Astrocyte (in vitro differentiated cells and primary cell): ENCODE measurements around the gene FAM227B. TPM values are rescaled to one million over a fixed set of nuclear protein-coding genes. Genes with fewer than 3 reads are reported as not detected.
A peak's percentile ranks its signal among the peaks of the same experiment; 100 is the strongest.

ENCODE experiments used
- DNase-seq: peaks from one replicate; pipeline ENCODE4 v3.0.0-alpha.2; 2010; ENCODE audit warnings: low read depth
- FAIRE-seq: peaks from 2 replicates; lab custom pipeline; 2011; peaks lifted over from hg19 to GRCh38; lab: Jason Lieb, UNC
- H2AFZ ChIP-seq: 2 replicates; pipeline ENCODE4 v1.6.0; 2012; ENCODE audit warnings: low read depth, low read length, inconsistent platforms
- H3K27ac ChIP-seq: 2 replicates; pipeline ENCODE4 v1.5.1; 2011; ENCODE audit warnings: low read depth, low read length, inconsistent platforms
- H3K27me3 ChIP-seq: 2 replicates; pipeline ENCODE4 v1.6.0; 2011; ENCODE audit warnings: low read length, inconsistent platforms; ENCODE audit not compliant: insufficient read depth
- H3K36me3 ChIP-seq: 2 replicates; pipeline ENCODE4 v1.5.1; 2011; ENCODE audit warnings: low read length, inconsistent platforms; ENCODE audit not compliant: insufficient read depth
- H3K4me1 ChIP-seq: 2 replicates; pipeline ENCODE4 v1.5.1; 2011; ENCODE audit warnings: low read length, inconsistent platforms; ENCODE audit not compliant: insufficient read depth
- H3K4me2 ChIP-seq: 2 replicates; pipeline ENCODE4 v1.6.0; 2012; ENCODE audit warnings: low read length, inconsistent platforms
- H3K4me3 ChIP-seq: 2 replicates; pipeline ENCODE4 v1.5.1; 2011; ENCODE audit warnings: low read depth, mild to moderate bottlenecking, low read length, inconsistent platforms; ENCODE audit not compliant: insufficient read depth
- H3K79me2 ChIP-seq: 2 replicates; pipeline ENCODE4 v1.6.0; 2012; ENCODE audit warnings: mild to moderate bottlenecking, low read length, inconsistent platforms; ENCODE audit not compliant: insufficient read depth
- H3K9ac ChIP-seq: 2 replicates; pipeline ENCODE4 v1.6.0; 2012; ENCODE audit warnings: mild to moderate bottlenecking, low read length, inconsistent platforms
- H3K9me3 ChIP-seq: 2 replicates; pipeline ENCODE4 v1.5.1; 2012; ENCODE audit warnings: low read depth, mild to moderate bottlenecking, low read length, inconsistent platforms; ENCODE audit not compliant: insufficient read depth
- H4K20me1 ChIP-seq: 2 replicates; pipeline ENCODE4 v1.6.0; 2012; ENCODE audit warnings: low read length, inconsistent platforms; ENCODE audit not compliant: insufficient read depth
- H3K27ac Mint-ChIP-seq: one replicate; pipeline ENCODE4 v1.8.0; 2021; ENCODE audit warnings: mild to moderate bottlenecking, mixed read lengths; ENCODE audit not compliant: unreplicated experiment
- H3K27me3 Mint-ChIP-seq: one replicate; pipeline ENCODE4 v1.8.0; 2021; ENCODE audit warnings: low read depth, mixed read lengths; ENCODE audit not compliant: unreplicated experiment
- H3K36me3 Mint-ChIP-seq: one replicate; pipeline ENCODE4 v1.8.0; 2021; ENCODE audit warnings: low read depth, mixed read lengths; ENCODE audit not compliant: unreplicated experiment
- H3K4me1 Mint-ChIP-seq: one replicate; pipeline ENCODE4 v1.8.0; 2021; ENCODE audit warnings: low read depth, mixed read lengths; ENCODE audit not compliant: unreplicated experiment
- H3K4me3 Mint-ChIP-seq: one replicate; pipeline ENCODE4 v1.8.0; 2021; ENCODE audit warnings: mild to moderate bottlenecking, moderate library complexity, mixed read lengths; ENCODE audit not compliant: unreplicated experiment
- H3K9me3 Mint-ChIP-seq: one replicate; pipeline ENCODE4 v1.8.0; 2021; ENCODE audit warnings: mild to moderate bottlenecking, mixed read lengths; ENCODE audit not compliant: unreplicated experiment
- EZH2 ChIP-seq: IDR thresholded peaks from 2 replicates; pipeline ENCODE4 v1.6.1; 2012; ENCODE audit warnings: mild to moderate bottlenecking, low read length, inconsistent platforms; ENCODE audit not compliant: insufficient read depth
- total RNA-seq: library from RNA; stranded (reverse); gene quantifications from 2 replicates; pipeline ENCODE4 v1.2.1, GENCODE V29; 2021
- TF ChIP-seq, protein P1 (sequence below): IDR thresholded peaks from 2 replicates; pipeline ENCODE4 v1.5.1; 2011; ENCODE audit warnings: low read depth, mild to moderate bottlenecking, inconsistent platforms, low read length, moderate library complexity; ENCODE audit not compliant: insufficient read depth

FAM227B gene
- total RNA-seq, 1 donor from 2014 or later = 5.7 TPM

DNA sequence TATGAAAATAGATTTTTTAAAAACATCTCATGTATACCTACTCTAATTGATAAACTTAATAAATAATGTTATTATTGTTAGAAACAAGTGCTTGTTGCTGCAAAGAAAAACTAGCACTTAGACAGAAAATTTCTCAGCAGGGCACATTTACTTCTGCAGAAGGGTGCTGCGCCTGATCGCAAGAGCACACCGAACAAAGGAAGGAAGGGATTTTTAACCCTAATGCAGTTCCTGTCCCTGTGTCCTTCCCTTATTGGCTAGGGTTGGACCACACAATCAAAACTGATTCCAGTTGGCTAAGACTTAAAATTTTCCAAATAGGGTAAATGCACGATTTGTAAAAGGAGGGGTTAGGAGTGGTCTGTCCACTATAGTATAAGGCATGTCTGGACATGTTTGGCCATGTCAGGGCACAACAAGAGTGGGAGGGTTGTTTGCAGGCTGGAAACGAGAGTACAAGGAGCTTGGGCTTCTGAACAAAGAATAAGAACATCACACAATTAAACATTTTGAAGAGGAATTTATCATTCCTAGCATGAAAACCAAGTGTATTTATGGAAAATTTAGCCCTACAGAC lies 4.9 kb upstream of the FAM227B start:
- H3K9ac ChIP-seq = no peak overlapping the region
- Mint-ChIP-seq H3K27me3 (no peaks in the 10 kb centered on the region), H3K36me3 (peaks cover 9% of the 10 kb centered on the region), H3K4me3 (no peak overlapping the region), H3K9me3 (peaks cover 5% of the 10 kb centered on the region), H3K27ac (peak overlapping the region; percentile 45), H3K4me1 (peaks cover 42% of the 10 kb centered on the region)
- peak overlapping the region; percentile 78 for H3K27ac ChIP-seq
- TF ChIP-seq, protein P1, sequence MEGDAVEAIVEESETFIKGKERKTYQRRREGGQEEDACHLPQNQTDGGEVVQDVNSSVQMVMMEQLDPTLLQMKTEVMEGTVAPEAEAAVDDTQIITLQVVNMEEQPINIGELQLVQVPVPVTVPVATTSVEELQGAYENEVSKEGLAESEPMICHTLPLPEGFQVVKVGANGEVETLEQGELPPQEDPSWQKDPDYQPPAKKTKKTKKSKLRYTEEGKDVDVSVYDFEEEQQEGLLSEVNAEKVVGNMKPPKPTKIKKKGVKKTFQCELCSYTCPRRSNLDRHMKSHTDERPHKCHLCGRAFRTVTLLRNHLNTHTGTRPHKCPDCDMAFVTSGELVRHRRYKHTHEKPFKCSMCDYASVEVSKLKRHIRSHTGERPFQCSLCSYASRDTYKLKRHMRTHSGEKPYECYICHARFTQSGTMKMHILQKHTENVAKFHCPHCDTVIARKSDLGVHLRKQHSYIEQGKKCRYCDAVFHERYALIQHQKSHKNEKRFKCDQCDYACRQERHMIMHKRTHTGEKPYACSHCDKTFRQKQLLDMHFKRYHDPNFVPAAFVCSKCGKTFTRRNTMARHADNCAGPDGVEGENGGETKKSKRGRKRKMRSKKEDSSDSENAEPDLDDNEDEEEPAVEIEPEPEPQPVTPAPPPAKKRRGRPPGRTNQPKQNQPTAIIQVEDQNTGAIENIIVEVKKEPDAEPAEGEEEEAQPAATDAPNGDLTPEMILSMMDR = no peak
- no peak for TF ChIP-seq EZH2
- peaks cover 60% of the 10 kb centered on the region for H3K79me2 ChIP-seq
- H2AFZ ChIP-seq = no peak overlapping the region
- H3K4me1 ChIP-seq = peaks cover 18% of the 10 kb centered on the region
- peaks cover 7% of the 10 kb centered on the region for H3K36me3 ChIP-seq
- no peaks in the 10 kb centered on the region for H4K20me1 ChIP-seq
- DNase-seq (no peak), FAIRE-seq (no peak)
- no peak overlapping the region for H3K4me3 ChIP-seq
- H3K27me3 ChIP-seq = no peaks in the 10 kb centered on the region
- peaks cover 4% of the 10 kb centered on the region for H3K9me3 ChIP-seq
- no peak overlapping the region for H3K4me2 ChIP-seq

DNA sequence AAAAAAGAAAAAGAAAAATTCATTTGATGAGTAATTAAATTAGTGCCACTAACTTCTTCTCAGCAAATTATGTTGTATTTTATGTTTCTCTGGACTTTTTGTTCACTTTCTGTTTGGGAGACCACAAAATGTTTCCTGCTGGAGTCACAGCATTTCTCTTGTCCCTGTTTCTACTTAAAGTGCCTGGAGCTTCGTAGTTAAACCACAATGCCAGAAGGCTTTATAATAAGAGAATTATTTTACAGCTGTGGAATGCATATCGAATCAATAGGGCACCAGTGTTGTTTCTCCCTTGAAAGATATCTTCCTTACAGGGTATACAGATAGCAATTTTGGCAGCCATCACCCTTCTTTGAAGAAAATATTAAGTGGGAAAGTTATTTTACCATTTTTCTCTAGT lies 3.4 kb upstream of the FAM227B start:
- H3K27ac Mint-ChIP-seq = peak overlapping the region; percentile 87
- H3K79me2 ChIP-seq = peaks cover 54% of the 10 kb centered on the region
- peaks cover 4% of the 10 kb centered on the region for H3K9me3 ChIP-seq
- no peak overlapping the region for H3K4me3 ChIP-seq
- peaks cover 9% of the 10 kb centered on the region for H3K36me3 Mint-ChIP-seq
- no peak for TF ChIP-seq EZH2
- TF ChIP-seq, protein P1 = no peak
- FAIRE-seq = no peak
- H2AFZ ChIP-seq = no peak overlapping the region
- H3K9ac ChIP-seq = peak overlapping the region; percentile 46
- H3K4me1 Mint-ChIP-seq = peaks cover 44% of the 10 kb centered on the region
- peak overlapping the region; percentile 83 for H3K4me2 ChIP-seq
- H3K27me3 Mint-ChIP-seq = no peaks in the 10 kb centered on the region
- peak overlapping the region; percentile 68 for H3K4me3 Mint-ChIP-seq
- H3K4me1 ChIP-seq = peaks cover 18% of the 10 kb centered on the region
- no peaks in the 10 kb centered on the region for H3K27me3 ChIP-seq
- peaks cover 5% of the 10 kb centered on the region for H3K9me3 Mint-ChIP-seq
- H3K27ac ChIP-seq = peak overlapping the region; percentile 67
- H3K36me3 ChIP-seq = peaks cover 7% of the 10 kb centered on the region
- DNase-seq = peak; percentile 94
- no peaks in the 10 kb centered on the region for H4K20me1 ChIP-seq

DNA sequence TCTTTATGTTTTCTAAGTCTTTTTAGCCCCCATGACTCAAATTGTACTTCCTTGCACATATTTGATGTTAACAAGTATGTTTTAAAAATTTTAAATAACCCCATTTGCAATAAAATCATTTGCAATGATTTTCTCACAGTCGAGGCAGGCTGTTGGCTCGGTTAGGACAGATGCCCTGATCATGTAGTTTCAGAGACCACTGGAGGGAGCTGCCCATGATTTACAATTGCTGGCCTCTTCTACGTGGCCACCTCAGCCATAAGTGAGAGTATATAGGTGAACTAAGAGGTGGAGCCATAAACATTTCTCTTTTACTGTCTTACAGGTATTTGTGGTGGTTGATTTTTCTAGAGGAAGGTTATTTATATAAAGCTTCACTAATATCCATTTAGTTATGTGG lies 1.9 kb upstream of the FAM227B start:
- Histone ChIP-seq H3K4me1 (peaks cover 12% of the 10 kb centered on the region), H3K27ac (no peak overlapping the region), H3K36me3 (peaks cover 7% of the 10 kb centered on the region), H2AFZ (no peak overlapping the region), H3K4me2 (peak overlapping the region; percentile 83), H3K79me2 (peaks cover 44% of the 10 kb centered on the region), H3K4me3 (no peak overlapping the region), H3K9ac (no peak overlapping the region), H3K9me3 (peaks cover 4% of the 10 kb centered on the region), H4K20me1 (no peaks in the 10 kb centered on the region), H3K27me3 (no peaks in the 10 kb centered on the region)
- TF ChIP-seq EZH2 = no peak
- TF ChIP-seq, protein P1 = no peak
- H3K4me1 Mint-ChIP-seq = peaks cover 35% of the 10 kb centered on the region
- DNase-seq (peak; percentile 17), FAIRE-seq (no peak)
- H3K4me3 Mint-ChIP-seq = peak overlapping the region; percentile 45
- peaks cover 9% of the 10 kb centered on the region for H3K36me3 Mint-ChIP-seq
- H3K27ac Mint-ChIP-seq = no peak overlapping the region
- H3K9me3 Mint-ChIP-seq = peaks cover 5% of the 10 kb centered on the region
- H3K27me3 Mint-ChIP-seq = no peaks in the 10 kb centered on the region
